Hematopoietic multipotent progenitor cell treated with erythropoietin and hydrocortisone succinate and interleukin-3 and kit ligand, for 4 days (in vitro differentiated cells): Measurements from ENCODE around the gene OR2T34.
"Not testable (repeated sequence)": the region's sequence is repeated elsewhere in the genome, so short reads cannot be mapped to it uniquely, and the experiment has no call there.

Experiments
- DNase-seq: peaks from one replicate; pipeline ENCODE4 v3.0.0-alpha.2; 2015

Gene OR2T34

DNA sequence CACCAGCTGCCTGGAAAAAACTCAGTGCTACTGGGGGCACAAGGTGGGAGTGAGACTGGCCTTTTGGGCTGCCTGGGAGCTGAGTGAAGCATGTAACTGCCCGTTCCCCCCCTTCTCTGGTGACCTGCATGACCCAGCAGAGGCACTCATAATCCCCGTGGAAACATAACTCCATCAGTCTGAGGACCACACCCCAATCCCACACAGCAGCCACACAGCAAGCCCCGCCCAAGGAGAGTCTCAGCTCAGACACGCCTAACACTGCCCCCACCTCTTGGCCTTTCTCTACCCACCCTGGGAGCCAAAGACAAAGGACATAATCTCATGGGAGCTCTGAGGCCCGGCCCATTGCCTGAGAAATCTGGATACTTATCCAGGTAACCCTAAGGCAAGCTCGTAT lies 23.5 kb downstream of the OR2T34 start:
- not testable (repeated sequence) for DNase-seq

DNA sequence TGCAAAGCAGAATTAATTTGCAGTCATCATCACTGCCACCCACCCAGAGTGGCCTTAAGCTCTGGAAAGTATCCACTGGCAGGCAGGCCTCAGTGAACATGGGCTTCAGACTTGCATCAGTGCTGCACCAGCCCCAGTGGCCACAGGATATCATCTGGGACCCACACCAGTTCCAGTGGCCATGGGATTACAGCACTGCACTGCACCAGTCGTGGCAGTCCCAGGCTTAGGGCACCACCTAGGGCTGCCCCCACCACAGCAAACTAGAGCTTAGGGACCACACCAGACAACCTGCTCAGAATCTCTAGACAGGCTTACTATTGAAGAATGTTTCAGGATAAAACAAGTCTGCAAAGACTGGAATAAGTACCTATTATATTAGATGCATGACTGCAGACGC lies 27.2 kb downstream of the OR2T34 start:
- DNase-seq = not testable (repeated sequence)

DNA sequence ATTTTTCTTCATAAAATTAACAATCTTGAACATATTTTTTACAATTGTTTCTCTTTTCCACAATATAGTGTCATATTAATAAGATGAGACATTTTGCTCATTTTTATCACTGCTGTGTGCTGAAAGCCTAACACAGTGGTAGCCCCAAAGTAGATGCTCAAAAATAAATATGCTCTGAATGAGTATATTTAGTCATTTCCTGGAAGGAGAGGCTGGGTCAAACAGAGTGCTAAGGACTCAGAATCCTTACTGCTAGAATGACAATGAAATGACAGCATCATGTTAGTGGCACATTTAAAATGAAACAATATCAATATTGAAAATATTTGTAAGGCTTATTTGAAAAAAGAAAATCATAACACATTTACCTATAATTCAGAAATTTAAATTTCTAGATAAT lies 37.1 kb downstream of the OR2T34 start:
- DNase-seq = not testable (repeated sequence)
